ENCODE results near the gene TMLHE.
"Not testable (repeated sequence)": the region's sequence is repeated elsewhere in the genome, so short reads cannot be mapped to it uniquely, and the experiment has no call there.

TMLHE gene

DNA sequence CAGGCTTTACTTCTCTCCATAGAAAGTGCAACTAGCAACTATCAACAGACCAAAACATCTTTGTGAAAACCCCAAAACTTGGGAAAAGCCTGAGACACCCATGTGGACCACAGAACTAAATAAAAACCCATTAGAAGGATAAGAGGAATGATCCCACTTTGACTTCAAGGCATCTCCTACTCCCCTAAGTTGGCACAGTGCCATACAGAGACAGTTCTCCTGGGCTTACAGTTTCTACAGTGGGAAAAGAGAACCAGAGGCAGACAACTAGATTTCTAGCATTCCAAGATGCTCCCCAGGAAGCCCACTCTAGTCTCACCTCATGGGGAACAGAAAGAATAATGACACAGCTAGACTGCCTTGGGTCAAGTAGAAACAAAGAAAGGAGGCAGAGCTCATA is 20.4 kb downstream of the TMLHE start:
- H3K36me3 ChIP-seq (ENCODE audit: control insufficient read depth, insufficient read depth, low read length) = no peaks in the 10 kb centered on the region; the same call in 1 of the 2 replicates

DNA sequence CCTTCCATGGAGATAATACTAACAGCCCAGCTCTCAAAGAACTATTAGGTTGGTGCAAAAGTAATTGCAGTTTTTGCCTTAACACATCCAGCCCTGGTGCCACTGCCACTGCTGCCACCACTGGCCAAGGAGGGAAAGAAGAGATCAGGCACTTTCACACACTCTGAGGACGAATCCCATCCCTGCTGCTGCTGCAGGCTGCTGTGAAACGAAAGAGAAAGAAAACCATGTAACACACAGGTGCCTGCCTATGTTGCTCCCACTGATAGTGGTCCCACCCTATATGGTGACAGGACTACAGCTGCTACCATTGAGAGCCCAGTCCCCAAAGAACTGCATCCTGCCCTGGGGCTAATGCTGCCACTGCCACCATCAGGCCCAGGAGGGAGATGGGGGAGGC is 35.1 kb downstream of the TMLHE start:
- DNase-seq (ENCODE audit: extremely low read depth, insufficient read length) = peak; percentile 7
- TF ChIP-seq, protein P1, sequence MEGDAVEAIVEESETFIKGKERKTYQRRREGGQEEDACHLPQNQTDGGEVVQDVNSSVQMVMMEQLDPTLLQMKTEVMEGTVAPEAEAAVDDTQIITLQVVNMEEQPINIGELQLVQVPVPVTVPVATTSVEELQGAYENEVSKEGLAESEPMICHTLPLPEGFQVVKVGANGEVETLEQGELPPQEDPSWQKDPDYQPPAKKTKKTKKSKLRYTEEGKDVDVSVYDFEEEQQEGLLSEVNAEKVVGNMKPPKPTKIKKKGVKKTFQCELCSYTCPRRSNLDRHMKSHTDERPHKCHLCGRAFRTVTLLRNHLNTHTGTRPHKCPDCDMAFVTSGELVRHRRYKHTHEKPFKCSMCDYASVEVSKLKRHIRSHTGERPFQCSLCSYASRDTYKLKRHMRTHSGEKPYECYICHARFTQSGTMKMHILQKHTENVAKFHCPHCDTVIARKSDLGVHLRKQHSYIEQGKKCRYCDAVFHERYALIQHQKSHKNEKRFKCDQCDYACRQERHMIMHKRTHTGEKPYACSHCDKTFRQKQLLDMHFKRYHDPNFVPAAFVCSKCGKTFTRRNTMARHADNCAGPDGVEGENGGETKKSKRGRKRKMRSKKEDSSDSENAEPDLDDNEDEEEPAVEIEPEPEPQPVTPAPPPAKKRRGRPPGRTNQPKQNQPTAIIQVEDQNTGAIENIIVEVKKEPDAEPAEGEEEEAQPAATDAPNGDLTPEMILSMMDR (IDR thresholded peaks at IDR 0.05; ENCODE audit: insufficient read depth, low read length, poor library complexity, severe bottlenecking) = no peak
- no peaks in the 10 kb centered on the region for H3K27me3 ChIP-seq (replicated peaks; ENCODE audit: control insufficient read depth, insufficient read depth, low read length)

More for the DNA sequence above, 20.4 kb downstream of the TMLHE start:
- TF ChIP-seq, protein P1 (IDR thresholded peaks at IDR 0.05; ENCODE audit: insufficient read depth, low read length, poor library complexity, severe bottlenecking) = no peak
- Histone ChIP-seq H3K4me3 (replicated peaks; ENCODE audit: low read depth, low read length) (no peak overlapping the region), H3K27me3 (replicated peaks; ENCODE audit: control insufficient read depth, insufficient read depth, low read length) (no peaks in the 10 kb centered on the region)
- DNase-seq (ENCODE audit: extremely low read depth, insufficient read length) = no peak

DNA sequence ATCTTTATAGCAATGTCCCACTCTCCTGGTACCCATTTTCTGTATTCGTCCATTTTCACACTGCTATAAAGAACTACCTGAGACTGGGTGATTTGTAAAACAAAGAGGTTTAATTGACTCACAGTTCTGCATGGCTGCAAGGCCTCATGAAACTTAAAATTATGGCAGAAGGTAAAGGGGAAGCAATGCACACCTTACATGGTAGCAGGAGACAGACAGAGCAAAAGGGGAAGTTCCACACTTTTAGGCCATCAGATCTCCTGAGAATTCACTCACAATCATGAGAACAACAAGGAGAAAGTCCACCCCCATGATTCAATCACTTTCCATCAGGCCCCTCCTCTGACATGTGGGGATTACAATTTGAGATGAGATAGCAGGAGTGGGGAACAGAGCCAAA is 49.7 kb downstream of the TMLHE start:
- H3K36me3 ChIP-seq (ENCODE audit: control insufficient read depth, insufficient read depth, low read length) = no peaks in the 10 kb centered on the region
- TF ChIP-seq, protein P1 (IDR thresholded peaks at IDR 0.05; ENCODE audit: insufficient read depth, low read length, poor library complexity, severe bottlenecking) = no peak
- no peaks in the 10 kb centered on the region for H3K27me3 ChIP-seq (replicated peaks; ENCODE audit: control insufficient read depth, insufficient read depth, low read length)
- no peak overlapping the region for H3K4me3 ChIP-seq (replicated peaks; ENCODE audit: low read depth, low read length)
- no peak for DNase-seq (ENCODE audit: extremely low read depth, insufficient read length)

More for the DNA sequence above, 35.1 kb downstream of the TMLHE start:
- H3K36me3 ChIP-seq (ENCODE audit: control insufficient read depth, insufficient read depth, low read length) = no peaks in the 10 kb centered on the region
- H3K4me3 ChIP-seq (replicated peaks; ENCODE audit: low read depth, low read length) = no peak overlapping the region

DNA sequence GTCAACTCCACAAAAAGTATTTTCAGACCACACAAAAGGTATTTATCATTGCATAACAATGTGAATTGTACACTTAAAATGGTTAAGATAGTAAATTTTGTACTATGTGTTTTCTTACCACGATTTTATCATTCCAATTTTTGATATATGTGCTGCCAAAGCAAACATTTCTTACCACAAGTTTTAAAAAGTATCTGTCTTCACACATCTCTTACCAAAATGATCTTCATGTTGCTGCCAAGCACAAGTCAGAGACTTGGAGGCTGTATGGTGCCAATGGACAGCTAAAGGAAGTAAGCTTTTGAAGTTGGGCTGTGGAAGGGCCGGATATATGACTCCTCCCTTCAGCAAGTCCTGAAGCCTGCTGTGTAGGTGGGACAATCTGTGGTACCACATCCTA is 67.9 kb downstream of the TMLHE start:
- H3K36me3 ChIP-seq (ENCODE audit: control insufficient read depth, insufficient read depth, low read length) = no peaks in the 10 kb centered on the region
- no peak overlapping the region for H3K4me3 ChIP-seq (replicated peaks; ENCODE audit: low read depth, low read length)
- TF ChIP-seq, protein P1 (IDR thresholded peaks at IDR 0.05; ENCODE audit: insufficient read depth, low read length, poor library complexity, severe bottlenecking) = no peak
- H3K27me3 ChIP-seq (replicated peaks; ENCODE audit: control insufficient read depth, insufficient read depth, low read length) = no peaks in the 10 kb centered on the region
- DNase-seq (ENCODE audit: extremely low read depth, insufficient read length) = no peak

DNA sequence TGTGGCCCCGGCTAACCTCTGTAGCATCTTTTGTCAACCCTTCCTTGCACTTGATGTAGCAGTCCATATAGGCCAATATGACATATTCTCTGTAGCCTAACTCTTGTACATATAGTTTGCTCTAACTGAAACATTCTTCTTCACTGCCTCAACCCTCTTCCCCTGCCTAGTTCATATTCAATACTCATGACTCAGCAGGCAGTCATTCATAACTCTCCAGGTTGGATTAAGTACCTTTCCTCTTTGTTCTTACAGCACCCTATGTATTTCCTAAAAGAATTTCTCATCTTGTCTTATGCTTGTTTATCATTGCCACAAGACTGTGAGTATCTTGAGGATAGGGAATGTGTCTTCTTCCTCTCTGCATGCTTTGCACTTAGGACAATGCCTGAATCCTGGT is 76.9 kb downstream of the TMLHE start:
- no peak for DNase-seq (ENCODE audit: extremely low read depth, insufficient read length)
- TF ChIP-seq, protein P1 (IDR thresholded peaks at IDR 0.05; ENCODE audit: insufficient read depth, low read length, poor library complexity, severe bottlenecking) = no peak

DNA sequence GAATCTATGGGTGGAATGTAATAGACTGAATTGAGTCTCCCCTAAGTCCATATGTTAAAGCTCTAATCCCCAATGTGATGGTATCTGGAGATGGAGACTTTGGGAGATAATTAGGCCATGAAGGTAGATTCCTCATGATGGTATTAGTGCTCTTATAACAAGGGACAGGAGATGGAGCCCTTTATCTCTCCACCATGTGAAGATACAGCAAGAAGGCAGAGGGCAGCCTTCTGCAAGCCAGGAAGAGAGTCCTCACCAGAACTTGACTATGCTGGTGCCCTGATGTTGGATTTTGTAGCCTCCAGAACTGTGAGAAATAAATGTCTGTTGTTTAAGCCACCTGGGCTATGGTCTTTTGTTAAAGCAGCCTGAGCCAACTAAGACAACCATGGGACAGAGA is 78.0 kb downstream of the TMLHE start:
- no peak overlapping the region for H3K4me3 ChIP-seq (replicated peaks; ENCODE audit: low read depth, low read length)
- TF ChIP-seq, protein P1 (IDR thresholded peaks at IDR 0.05; ENCODE audit: insufficient read depth, low read length, poor library complexity, severe bottlenecking) = no peak
- H3K36me3 ChIP-seq (ENCODE audit: control insufficient read depth, insufficient read depth, low read length) = no peaks in the 10 kb centered on the region
- H3K27me3 ChIP-seq (replicated peaks; ENCODE audit: control insufficient read depth, insufficient read depth, low read length) = no peaks in the 10 kb centered on the region
- DNase-seq (ENCODE audit: extremely low read depth, insufficient read length) = no peak

More for the DNA sequence above, 76.9 kb downstream of the TMLHE start:
- Histone ChIP-seq H3K27me3 (replicated peaks; ENCODE audit: control insufficient read depth, insufficient read depth, low read length) (no peaks in the 10 kb centered on the region), H3K4me3 (replicated peaks; ENCODE audit: low read depth, low read length) (no peak overlapping the region), H3K36me3 (ENCODE audit: control insufficient read depth, insufficient read depth, low read length) (no peaks in the 10 kb centered on the region)

DNA sequence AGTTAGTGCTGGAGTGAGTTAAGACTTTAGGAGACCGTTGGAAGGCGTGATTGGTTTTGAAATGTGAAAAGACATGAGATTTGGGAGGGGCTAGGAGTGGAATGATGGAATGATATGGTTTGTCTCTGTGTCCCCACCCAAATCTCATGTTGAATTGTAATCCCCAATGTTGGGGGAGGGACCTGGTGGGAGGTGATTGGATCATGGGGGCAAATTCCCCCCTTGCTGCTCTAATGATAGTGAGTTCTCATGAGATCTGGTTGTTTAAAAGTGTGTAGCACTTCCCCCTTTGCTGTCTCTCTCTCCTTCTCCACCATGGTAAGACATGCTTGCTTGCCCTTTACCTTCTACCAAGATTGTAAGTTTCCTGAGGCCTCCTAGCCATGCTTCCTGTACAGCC is 85.7 kb downstream of the TMLHE start:
- not testable (repeated sequence) for H3K4me3 ChIP-seq (replicated peaks; ENCODE audit: low read depth, low read length); H3K27me3 ChIP-seq (replicated peaks; ENCODE audit: control insufficient read depth, insufficient read depth, low read length); DNase-seq (ENCODE audit: extremely low read depth, insufficient read length); H3K36me3 ChIP-seq (ENCODE audit: control insufficient read depth, insufficient read depth, low read length)
